Stimulated activated CD4-positive, alpha-beta T cell treated with anti-CD3 and anti-CD28 coated beads, Interleukin-4, amount 100 ng/mL, for 1 hour (primary cell): ENCODE results near the gene SHC2.
"Not testable (repeated sequence)": the region's sequence is repeated elsewhere in the genome, so short reads cannot be mapped to it uniquely, and the experiment has no call there.

Source experiments
- DNase-seq: peaks from one replicate; pipeline ENCODE4 v3.0.0-alpha.2; 2020

SHC2 gene

GRCh38 chr19:444677-445210 is 16.1 kb downstream of the SHC2 start:
- DNase-seq, result no peak

- no peak for DNase-seq
Measured at GRCh38 chr19:443005-443404, 17.8 kb downstream of the SHC2 start.

- DNase-seq, result no peak
Measured at GRCh38 chr19:442085-442484, 18.7 kb downstream of the SHC2 start.

DNA sequence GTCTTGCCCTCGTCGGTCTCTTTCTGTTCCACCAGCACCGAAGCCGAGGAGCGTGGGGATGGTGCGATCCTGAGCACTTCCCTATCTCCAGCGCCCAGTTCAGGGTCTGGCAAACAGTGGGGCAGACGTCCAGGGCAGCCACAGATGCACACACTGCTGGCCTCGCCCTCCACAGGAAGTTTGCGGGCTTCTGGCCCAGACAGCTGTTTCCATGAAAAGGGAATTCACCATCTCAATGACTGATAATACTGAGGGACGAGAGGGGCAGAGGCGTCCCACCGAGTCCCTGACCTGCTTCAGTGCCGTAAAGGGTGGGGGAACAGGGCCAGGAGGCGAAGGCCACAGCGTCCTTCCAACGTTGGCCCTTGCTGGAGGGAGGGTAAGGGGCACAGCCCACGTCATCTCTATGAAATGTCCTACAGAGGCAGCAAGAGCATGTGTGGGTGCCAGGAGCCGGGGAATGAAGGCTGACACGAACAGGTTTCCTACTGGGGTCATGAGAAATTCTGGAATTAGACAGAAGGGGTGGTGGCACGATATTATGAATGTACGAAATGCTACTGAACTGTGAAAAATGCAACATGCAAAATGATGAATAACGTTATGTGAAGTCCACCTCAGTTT is 19.5 kb downstream of the SHC2 start:
- DNase-seq, result no peak

- no peak for DNase-seq
Measured at GRCh38 chr19:440391-441212, 20.2 kb downstream of the SHC2 start.

GRCh38 chr19:439167-439900 is 21.5 kb downstream of the SHC2 start:
- DNase-seq, result no peak

- no peak for DNase-seq
Measured at GRCh38 chr19:438416-438958, 22.3 kb downstream of the SHC2 start.

DNA sequence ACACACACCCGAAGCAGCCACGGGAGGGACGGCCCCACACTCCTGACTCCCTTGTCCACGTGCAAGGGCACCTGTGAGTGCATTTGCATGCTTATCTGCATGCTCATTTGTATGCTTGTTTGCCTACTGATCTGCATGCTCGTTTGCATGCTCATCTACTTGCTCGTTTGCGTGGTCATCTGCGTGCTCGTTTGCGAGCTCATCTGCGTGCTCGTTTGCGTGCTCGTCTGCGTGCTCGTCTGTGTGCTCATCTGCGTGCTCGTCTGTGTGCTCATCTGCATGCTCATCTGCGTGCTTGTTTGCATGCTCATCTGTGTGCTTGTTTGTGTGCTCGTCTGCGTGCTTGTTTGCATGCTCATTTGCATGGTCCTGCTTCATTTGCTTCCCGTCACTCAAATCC is 23.8 kb downstream of the SHC2 start:
- DNase-seq, result no peak

- DNase-seq, result no peak
Measured at GRCh38 chr19:436413-436950, 24.4 kb downstream of the SHC2 start.

GRCh38 chr19:435707-436412 is 25.0 kb downstream of the SHC2 start:
- DNase-seq, result no peak

GRCh38 chr19:435056-435706 is 25.7 kb downstream of the SHC2 start:
- DNase-seq, result no peak

DNA sequence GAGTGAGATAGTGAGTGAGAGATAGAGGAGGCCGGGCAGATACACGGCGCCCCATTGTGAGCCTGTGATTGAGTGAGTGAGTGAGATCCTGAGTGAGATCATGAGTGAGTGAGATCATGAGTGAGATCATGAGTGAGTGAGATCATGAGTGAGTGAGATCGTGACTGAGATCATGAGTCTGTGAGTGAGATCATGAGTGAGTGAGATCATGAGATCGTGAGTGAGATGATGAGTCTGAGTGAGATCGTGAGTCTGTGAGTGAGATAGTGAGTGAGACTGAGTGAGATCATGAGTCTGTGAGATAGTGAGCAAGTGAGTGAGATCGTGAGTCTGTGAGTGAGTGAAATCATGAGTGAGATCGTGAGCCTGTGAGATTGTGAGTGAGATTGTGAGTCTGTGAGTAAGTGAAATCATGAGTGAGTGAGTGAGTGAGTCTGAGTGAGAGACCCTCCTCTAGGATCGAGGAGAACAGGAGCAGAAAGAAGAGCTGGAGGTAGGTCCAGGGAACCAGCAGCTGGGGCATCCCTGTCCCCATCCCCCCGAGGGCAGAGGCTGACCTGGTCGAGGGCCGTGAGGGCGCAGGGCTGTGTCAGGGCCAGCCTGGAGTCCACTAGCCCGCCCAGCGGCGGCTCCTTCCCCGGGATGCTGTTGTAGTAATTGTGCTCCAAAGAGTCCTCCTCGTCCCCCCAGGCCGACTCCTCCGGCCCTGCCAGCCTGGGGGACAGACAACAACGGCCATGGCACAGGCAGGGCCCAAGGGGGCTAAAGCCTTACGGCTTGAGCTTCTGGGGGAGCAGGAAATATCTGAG is 26.5 kb downstream of the SHC2 start:
- no peak for DNase-seq

DNA sequence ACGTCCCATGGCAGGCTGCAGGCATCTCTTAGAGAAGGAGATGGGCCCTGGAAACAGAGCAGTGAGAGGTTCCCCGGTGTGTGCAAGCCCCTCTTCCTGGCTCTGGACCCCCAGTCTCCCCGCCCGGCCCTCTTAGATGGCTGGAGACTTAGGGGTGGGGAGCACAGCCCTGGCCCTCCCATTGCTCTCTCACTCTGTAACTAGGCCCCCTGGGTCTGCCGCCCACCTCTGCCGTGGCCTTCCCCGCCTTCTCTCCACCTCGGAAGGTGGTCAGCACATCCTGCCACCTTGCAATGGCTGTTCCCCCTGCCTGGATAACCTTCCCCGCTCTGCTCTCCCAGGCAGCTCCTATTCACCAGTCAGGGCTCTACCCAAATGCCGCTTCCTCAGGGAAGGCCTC is 30.1 kb downstream of the SHC2 start:
- DNase-seq, result no peak

DNA sequence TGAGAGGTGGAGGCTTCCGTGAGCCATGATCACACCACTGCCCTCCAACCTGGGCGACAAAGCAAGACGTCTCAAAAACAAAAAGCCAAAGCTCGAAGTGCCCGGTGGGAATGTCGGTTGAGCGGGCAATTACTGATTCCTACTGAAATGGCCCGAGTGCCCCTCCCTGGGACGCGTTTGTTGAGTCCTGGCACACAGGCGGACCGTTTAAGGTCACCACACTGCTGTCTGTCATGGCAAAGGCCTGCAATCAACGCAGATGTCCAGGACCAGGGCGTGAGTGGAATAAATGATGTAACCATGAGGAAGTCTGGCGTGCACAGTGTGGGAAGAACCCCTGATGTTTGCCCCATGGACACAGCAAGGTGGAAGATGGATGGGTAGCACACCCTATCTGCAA is 32.7 kb downstream of the SHC2 start:
- DNase-seq, result no peak

DNA sequence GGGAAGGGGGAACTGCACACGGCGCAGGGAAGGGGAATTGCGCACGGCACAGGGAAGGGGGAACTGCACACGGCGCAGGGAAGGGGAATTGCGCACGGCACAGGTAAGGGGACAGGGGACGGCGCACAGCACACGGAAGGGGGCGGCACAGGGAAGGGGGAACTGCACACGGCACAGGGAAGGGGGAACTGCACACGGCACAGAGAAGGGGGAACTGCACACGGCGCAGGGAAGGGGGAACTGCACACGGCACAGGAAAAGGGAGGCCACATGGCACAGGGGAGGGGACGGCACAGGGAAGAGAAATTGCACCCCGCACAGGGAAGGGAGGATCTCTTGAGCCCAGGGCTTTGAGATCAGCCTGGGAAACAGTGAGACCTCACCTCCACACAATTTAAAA is 33.2 kb downstream of the SHC2 start:
- DNase-seq, result not testable (repeated sequence)

DNA sequence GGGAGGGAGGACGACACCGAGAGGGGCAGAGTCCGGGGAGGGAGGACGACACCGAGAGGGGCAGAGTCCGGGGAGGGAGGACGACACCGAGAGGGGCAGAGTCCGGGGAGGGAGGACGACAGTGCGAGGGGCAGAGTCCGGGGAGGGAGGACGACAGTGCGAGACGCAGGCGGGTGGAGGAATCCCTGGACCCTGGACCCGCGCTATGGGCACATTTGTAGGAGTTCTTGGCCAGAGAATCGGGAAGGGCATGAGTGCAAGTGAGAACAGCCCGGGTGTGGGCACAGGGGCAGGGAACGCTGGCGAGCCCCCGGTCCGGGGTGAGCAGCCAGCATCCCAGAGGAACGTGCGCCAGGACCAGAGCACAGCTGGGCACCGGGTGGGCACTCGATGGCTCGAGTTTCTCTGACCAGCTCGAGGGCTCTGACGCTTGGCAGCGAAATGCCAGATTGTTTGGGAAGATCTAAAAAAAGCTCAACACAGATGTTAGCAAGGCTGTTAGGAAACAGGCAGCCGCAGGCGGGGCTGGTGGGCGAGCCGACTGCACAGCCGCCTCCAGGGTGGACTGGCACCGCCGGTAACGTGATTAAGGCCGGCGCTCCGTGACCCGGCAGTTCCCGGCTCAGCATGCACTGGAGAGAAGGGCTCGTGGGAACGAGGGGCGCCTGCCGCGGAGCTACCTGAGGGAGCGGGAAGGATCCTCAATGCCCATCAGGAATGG is 33.9 kb downstream of the SHC2 start:
- no peak for DNase-seq

DNA sequence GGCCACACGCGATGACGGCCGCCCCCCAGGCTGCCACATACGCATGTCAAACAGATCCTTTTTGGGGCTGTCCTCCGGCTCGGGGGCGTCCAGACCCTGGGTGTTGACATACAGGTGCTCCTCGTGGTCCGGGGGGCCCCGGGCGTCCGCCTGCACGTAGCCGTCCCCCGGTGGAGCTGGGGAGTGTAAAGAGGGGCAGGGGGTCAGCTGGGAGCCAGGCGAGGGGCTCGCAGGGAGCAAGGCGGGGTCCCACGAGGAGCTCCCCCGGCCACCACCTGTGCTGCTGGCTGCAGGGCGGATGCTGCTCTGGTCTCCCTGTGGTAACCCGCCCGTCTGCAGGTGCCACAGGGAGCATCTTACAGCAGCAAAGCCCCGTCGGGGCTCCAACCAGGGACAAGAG is 35.8 kb downstream of the SHC2 start:
- DNase-seq, result no peak

DNA sequence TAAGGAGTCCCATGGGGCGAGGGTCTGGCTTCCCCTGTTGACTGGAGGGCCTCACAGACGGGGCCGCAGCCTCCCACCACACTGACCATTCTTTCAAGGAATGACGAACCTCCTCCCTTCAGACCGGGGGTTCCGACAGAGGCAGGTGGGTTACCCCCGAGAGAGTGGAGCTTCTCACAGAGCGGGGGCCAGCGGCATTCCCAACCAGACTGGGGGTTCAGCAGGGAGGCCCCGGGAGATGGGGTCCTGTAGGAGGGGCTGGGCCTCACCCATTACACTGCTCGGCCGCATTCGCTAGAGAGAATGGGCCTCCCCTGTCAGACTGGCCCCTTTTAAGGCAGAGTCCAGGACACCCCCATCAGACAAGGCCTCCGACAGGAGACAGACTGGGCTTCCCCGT is 36.3 kb downstream of the SHC2 start:
- no peak for DNase-seq

- DNase-seq, result no peak
Measured at GRCh38 chr19:423691-424466, 37.0 kb downstream of the SHC2 start.

DNA sequence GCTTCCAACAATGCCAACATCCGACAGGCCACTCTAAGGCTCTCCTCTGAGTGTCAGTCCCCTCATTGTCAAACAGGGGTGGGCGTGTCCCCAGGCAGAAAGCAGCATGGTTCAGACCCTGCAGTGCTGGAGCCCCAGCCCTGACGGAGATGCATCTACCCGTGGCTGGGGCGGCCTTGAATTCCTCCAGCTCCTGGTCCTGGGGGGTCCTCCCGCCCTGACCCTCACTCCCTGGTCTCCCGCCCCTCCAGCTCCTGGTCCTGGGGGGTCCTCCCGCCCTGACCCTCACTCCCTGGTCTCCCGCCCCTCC is 38.0 kb downstream of the SHC2 start:
- DNase-seq, result not testable (repeated sequence)
